Islet precursor cell (in vitro differentiated cells): ENCODE measurements around the gene TAOK3.
"Not testable (repeated sequence)": the region's sequence is repeated elsewhere in the genome, so short reads cannot be mapped to it uniquely, and the experiment has no call there.

Experiments
- DNase-seq: peaks from one replicate; pipeline ENCODE4 v3.0.0-alpha.2; 2018

TAOK3 gene

DNA sequence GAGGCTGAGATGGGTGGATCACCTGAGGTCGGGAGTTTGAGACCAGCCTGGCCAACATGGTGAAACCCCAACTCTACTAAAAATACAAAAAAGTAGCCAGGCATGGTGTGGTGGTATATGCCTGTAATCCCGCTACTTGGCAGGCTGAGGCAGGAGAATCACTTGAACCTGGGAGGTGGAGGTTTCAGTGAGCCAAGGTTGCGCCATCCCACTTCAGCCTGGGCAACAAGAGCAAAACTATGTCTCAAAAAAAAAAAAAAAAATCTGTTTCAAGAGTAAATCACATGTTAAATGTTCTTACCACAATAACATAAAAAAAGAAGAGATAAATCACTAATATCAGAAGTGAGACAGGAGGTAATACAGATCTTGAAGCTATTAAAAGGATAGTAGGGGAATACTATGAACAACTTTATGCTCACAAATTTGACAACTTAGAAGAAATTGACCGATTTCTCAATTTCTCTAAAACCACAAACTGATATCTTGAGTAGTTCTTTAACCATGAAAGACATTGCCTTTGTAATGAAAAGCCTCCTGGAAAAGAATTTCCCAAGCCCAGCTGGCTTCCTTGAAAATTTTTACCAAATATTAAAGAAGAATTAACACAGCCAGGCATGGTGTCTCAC lies 37.7 kb downstream of the TAOK3 start:
- DNase-seq = no peak

GRCh38 chr12:118334241-118334640 lies 38.5 kb downstream of the TAOK3 start:
- DNase-seq = no peak

GRCh38 chr12:118332511-118332910 lies 40.2 kb downstream of the TAOK3 start:
- no peak for DNase-seq

- DNase-seq = no peak
These were observed 42.2 kb downstream of the TAOK3 start for GRCh38 chr12:118330421-118331018.

DNA sequence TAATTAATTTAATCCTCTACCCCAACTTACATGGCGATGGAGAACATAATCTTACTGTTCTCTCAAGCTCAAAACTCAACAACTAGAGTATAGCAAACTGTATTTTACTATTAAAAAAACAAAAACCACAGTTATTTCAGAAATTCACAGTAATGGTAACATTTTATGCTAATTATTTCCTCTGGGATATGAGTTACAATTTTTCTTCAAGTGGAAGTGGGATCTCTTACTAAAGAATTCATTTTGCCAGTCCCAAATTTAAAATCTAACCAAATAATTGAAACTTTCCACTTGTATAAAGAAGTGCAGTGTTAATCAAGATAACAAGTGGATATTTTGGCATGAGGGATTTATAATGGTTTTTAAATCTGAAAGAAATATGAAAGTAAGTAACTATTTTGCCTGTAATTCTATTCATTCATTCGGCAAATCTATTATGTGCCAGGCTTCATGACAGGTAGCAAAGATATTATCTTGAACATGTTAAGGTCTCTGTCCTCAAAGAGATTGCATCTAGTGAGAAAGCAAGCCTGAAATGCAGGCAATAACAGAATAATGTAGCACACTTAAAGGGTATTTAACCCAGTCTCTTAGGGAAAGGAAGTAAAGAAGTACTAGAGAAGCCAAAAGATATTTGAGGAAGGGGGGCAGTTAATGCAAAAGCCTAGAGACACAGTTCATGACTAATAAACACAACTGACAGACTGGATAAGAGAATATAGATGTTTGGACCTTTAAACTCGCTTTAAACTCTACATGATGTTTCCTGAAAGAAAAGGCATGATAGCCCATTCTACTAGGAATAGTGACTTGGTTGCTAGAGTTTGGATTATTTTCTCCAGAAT lies 44.0 kb downstream of the TAOK3 start:
- DNase-seq = no peak

GRCh38 chr12:118327391-118327790 lies 45.3 kb downstream of the TAOK3 start:
- DNase-seq = no peak

GRCh38 chr12:118326991-118327390 lies 45.7 kb downstream of the TAOK3 start:
- DNase-seq = no peak

GRCh38 chr12:118325081-118325480 lies 47.6 kb downstream of the TAOK3 start:
- no peak for DNase-seq

DNA sequence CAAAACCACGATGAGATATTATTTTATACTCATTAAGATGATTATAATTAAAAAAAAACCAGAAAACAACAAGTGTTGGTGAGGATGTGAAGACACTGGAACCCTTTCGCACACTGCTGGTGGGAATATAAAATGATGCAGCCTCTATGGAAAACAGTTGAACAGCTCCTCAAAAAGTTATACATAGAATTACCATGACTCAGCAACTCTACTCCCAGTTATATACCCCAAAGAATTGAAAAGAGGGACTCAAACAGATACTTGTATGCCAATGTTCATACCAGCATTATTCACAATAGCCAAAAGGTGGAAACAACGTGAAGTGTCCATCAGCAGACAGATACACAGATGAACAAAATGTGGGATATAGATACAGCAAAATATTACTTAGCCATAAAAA lies 53.1 kb downstream of the TAOK3 start:
- DNase-seq = no peak

GRCh38 chr12:118318744-118319143 lies 54.0 kb downstream of the TAOK3 start:
- DNase-seq = no peak

GRCh38 chr12:118317729-118318128 lies 55.0 kb downstream of the TAOK3 start:
- no peak for DNase-seq

DNA sequence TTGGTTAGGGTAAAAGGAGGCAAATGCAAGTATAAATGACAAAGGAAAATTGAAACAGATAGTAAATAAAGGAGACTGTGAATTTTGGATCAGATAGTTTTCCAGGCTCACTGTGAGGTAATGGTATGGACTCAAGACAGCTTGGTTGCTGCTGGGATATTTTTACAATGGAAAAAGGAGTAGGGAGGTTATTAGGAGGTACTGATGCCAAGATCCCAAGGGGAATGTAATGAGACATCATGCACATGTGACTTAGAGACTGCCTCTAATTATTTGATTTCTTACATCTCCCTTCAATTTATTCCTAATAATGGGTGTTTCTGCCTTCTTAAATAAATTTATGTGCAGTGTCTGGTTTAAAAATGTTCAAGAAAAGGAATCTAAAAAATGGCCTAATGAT lies 56.9 kb downstream of the TAOK3 start:
- DNase-seq = no peak

DNA sequence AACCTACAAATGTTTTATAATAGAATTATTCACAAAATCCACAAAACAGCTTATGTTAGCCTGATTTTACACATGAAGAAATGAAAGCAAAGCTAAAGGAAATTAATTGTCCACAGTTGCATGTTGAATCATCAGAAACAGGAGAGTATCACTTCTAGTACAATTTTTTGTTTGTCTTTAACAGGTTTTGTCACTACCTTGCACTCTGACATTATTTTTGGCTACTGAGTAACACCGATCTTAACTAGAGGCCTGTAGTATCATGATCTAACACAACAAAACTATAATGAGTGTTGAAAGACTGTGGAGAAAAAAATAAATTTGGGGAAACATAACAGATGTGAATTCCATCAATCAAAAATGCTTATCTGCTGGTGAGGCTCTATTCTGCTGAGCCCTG lies 60.1 kb downstream of the TAOK3 start:
- DNase-seq = no peak

DNA sequence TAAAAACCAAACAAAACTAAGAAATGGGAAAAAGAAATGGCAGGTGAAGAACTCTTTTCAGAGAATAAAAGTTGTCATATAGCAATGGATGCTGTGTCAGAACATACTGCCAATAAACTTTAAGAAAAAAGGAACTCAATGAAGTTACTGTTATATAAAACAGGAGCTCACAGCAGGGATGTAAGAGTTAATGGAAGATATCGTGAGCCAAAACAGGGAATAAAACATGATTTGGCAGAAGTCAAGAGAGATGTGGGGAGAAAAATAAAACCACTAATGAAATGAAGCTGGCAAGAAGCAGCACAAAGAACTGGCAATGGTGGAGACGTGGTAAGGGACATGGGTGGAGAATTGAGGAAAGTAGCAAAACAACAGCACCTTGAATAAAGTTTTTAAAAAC lies 61.0 kb downstream of the TAOK3 start:
- no peak for DNase-seq

GRCh38 chr12:118310320-118310719 lies 62.4 kb downstream of the TAOK3 start:
- DNase-seq = no peak

GRCh38 chr12:118308006-118308405 lies 64.7 kb downstream of the TAOK3 start:
- DNase-seq = not testable (repeated sequence)

DNA sequence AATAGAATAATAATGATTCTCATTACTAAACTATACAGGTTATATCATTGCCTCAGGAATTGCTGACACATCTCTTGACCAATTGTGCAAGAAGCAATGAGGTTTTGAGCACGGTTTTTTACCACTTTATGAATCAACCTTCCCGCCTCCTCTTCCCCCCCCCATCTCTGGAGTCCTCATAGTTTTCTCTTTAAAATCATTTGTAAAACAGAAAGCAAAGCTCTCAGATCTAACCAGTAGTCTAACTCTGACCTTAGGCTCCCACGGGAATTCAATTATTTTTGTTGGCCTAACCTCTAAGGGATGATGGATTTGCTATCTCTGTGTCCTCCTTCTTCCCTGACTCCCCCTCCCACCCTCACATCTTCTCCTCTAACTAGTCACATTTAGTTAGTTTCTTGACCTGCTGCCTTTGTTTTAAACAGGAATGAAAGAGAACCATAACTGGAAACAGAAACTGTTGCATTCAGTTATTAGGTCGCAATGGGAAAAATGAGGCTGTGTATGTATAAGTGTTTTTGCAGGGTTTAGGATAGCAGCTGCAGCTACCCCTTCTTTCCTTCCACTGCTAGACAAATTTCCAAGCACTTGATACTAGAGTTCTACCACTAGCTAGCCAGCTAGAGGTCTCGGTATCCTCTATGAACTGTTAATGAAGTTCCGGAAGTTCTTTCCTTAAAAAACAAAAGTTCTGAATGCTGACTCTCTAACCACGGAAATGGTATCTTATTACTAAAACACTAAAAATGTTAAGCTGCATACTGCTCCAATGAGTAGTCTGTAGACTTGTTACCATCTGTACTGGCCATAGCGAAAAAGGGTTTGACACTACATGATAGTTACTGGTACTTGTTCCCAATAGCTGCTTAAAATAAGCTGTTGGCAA lies 65.4 kb downstream of the TAOK3 start:
- DNase-seq = no peak

GRCh38 chr12:118304093-118304492 lies 68.6 kb downstream of the TAOK3 start:
- no peak for DNase-seq

GRCh38 chr12:118302053-118302452 lies 70.7 kb downstream of the TAOK3 start:
- peak; percentile 87 for DNase-seq

- DNase-seq = no peak
These were observed 72.8 kb downstream of the TAOK3 start for GRCh38 chr12:118299791-118300460.

DNA sequence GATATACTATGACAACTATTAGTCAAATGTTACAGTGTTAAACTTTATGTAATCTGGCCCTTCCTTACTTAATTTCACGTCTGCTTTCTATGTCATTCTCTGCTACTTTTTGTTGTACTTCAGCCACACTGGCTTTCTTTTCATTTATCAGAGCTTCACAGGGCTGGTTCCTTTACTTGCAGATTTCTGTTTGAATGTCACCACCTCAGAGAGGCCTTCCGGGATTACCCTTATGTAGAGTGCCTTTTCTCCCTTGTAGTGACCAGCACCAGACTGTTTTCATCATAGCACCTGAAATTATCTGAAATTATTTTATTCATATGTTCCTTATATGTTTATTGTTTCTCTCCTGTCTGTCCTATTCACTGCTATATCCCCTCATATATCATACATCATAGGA lies 75.4 kb downstream of the TAOK3 start:
- no peak for DNase-seq

GRCh38 chr12:118292836-118293235 lies 79.9 kb downstream of the TAOK3 start:
- no peak for DNase-seq

GRCh38 chr12:118290130-118290529 lies 82.6 kb downstream of the TAOK3 start:
- no peak for DNase-seq
